Osteocyte (in vitro differentiated cells): ENCODE measurements around the gene FRMD3. TPM values are rescaled to one million over a fixed set of nuclear protein-coding genes. Genes with fewer than 3 reads are reported as not detected.

Source experiments
- DNase-seq: peaks from one replicate; pipeline ENCODE4 v3.0.0; 2021; ENCODE audit warnings: mixed read lengths; ENCODE audit not compliant: unreplicated experiment; ENCODE audit errors: extremely low spot score
- H3K27ac Mint-ChIP-seq: one replicate; pipeline ENCODE4 v1.8.0; 2021; ENCODE audit warnings: mild to moderate bottlenecking, mixed read lengths; ENCODE audit not compliant: unreplicated experiment
- H3K27me3 Mint-ChIP-seq: one replicate; pipeline ENCODE4 v1.8.0; 2021; ENCODE audit warnings: mixed read lengths; ENCODE audit not compliant: unreplicated experiment
- H3K36me3 Mint-ChIP-seq: one replicate; pipeline ENCODE4 v1.8.0; 2021; ENCODE audit warnings: mixed read lengths; ENCODE audit not compliant: unreplicated experiment
- H3K4me1 Mint-ChIP-seq: one replicate; pipeline ENCODE4 v1.8.0; 2021; ENCODE audit warnings: mixed read lengths; ENCODE audit not compliant: unreplicated experiment
- H3K4me3 Mint-ChIP-seq: one replicate; pipeline ENCODE4 v1.8.0; 2021; ENCODE audit warnings: mild to moderate bottlenecking, moderate library complexity, mixed read lengths; ENCODE audit not compliant: unreplicated experiment
- H3K9me3 Mint-ChIP-seq: one replicate; pipeline ENCODE4 v1.8.0; 2021; ENCODE audit warnings: mixed read lengths; ENCODE audit not compliant: unreplicated experiment
- total RNA-seq: library from RNA; stranded (reverse); gene quantifications from 2 replicates; pipeline ENCODE4 v1.2.1, GENCODE V29; 2021
- TF ChIP-seq, protein P1 (sequence below): fragments of 200-600 bp; sonication (generic); IDR thresholded peaks from 2 replicates; pipeline ENCODE4 v1.5.0; 2021; ENCODE audit warnings: antibody characterized with exemption, mild to moderate bottlenecking, moderate library complexity

FRMD3 gene
- total RNA-seq, 1 donor from 2014 or later: 0.35 TPM

GRCh38 chr9:83458530-83458929 is 79.7 kb downstream of the FRMD3 start:
- Mint-ChIP-seq H3K36me3 (no peaks in the 10 kb centered on the region), H3K4me1 (no peaks in the 10 kb centered on the region), H3K9me3 (peaks cover 8% of the 10 kb centered on the region), H3K27ac (no peak overlapping the region), H3K4me3 (no peak overlapping the region), H3K27me3 (no peaks in the 10 kb centered on the region)
- DNase-seq: no peak
- TF ChIP-seq, protein P1, sequence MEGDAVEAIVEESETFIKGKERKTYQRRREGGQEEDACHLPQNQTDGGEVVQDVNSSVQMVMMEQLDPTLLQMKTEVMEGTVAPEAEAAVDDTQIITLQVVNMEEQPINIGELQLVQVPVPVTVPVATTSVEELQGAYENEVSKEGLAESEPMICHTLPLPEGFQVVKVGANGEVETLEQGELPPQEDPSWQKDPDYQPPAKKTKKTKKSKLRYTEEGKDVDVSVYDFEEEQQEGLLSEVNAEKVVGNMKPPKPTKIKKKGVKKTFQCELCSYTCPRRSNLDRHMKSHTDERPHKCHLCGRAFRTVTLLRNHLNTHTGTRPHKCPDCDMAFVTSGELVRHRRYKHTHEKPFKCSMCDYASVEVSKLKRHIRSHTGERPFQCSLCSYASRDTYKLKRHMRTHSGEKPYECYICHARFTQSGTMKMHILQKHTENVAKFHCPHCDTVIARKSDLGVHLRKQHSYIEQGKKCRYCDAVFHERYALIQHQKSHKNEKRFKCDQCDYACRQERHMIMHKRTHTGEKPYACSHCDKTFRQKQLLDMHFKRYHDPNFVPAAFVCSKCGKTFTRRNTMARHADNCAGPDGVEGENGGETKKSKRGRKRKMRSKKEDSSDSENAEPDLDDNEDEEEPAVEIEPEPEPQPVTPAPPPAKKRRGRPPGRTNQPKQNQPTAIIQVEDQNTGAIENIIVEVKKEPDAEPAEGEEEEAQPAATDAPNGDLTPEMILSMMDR: no peak

GRCh38 chr9:83457005-83457404 is 81.2 kb downstream of the FRMD3 start:
- no peaks in the 10 kb centered on the region for H3K36me3 Mint-ChIP-seq
- peaks cover 8% of the 10 kb centered on the region for H3K9me3 Mint-ChIP-seq
- no peak overlapping the region for H3K4me3 Mint-ChIP-seq
- no peak overlapping the region for H3K27ac Mint-ChIP-seq
- no peaks in the 10 kb centered on the region for H3K4me1 Mint-ChIP-seq
- TF ChIP-seq, protein P1: no peak
- no peaks in the 10 kb centered on the region for H3K27me3 Mint-ChIP-seq
- DNase-seq: no peak

GRCh38 chr9:83456226-83456625 is 82.0 kb downstream of the FRMD3 start:
- TF ChIP-seq, protein P1: no peak
- Mint-ChIP-seq H3K36me3 (no peaks in the 10 kb centered on the region), H3K27ac (no peak overlapping the region), H3K4me3 (no peak overlapping the region), H3K4me1 (no peaks in the 10 kb centered on the region), H3K9me3 (peaks cover 6% of the 10 kb centered on the region), H3K27me3 (no peaks in the 10 kb centered on the region)
- no peak for DNase-seq

GRCh38 chr9:83454076-83454475 is 84.1 kb downstream of the FRMD3 start:
- H3K36me3 Mint-ChIP-seq: no peaks in the 10 kb centered on the region
- TF ChIP-seq, protein P1: no peak
- no peak overlapping the region for H3K4me3 Mint-ChIP-seq
- no peaks in the 10 kb centered on the region for H3K4me1 Mint-ChIP-seq
- H3K9me3 Mint-ChIP-seq: no peaks in the 10 kb centered on the region
- DNase-seq: no peak
- H3K27me3 Mint-ChIP-seq: no peaks in the 10 kb centered on the region
- H3K27ac Mint-ChIP-seq: no peak overlapping the region

GRCh38 chr9:83451308-83451707 is 86.9 kb downstream of the FRMD3 start:
- no peak for DNase-seq
- no peak overlapping the region for H3K27ac Mint-ChIP-seq
- H3K4me3 Mint-ChIP-seq: no peak overlapping the region
- TF ChIP-seq, protein P1: no peak
- no peaks in the 10 kb centered on the region for H3K9me3 Mint-ChIP-seq
- no peaks in the 10 kb centered on the region for H3K27me3 Mint-ChIP-seq
- H3K36me3 Mint-ChIP-seq: no peaks in the 10 kb centered on the region
- H3K4me1 Mint-ChIP-seq: no peaks in the 10 kb centered on the region
